Endothelial cell of umbilical vein (primary cell): ENCODE results near the gene OSBPL10.

Experiments
- CTCF ChIP-seq, 2 donors: IDR thresholded peaks; 1 replicate in 1 of 2; 2 replicates in 1 of 2; pipeline ENCODE4 v1.5.1; 2011; ENCODE audit warnings: low read length in 2 of 2, mild to moderate bottlenecking in 2 of 2, moderate library complexity in 2 of 2, control low read depth in 1 of 2, inconsistent platforms in 1 of 2, low read depth in 1 of 2; ENCODE audit not compliant: insufficient read depth in 1 of 2; ENCODE audit errors: extremely low read depth in 1 of 2
- EZH2 ChIP-seq: IDR thresholded peaks from 2 replicates; pipeline ENCODE4 v1.6.1; 2012; ENCODE audit warnings: borderline replicate concordance, low read depth, mild to moderate bottlenecking, moderate library complexity, low read length, inconsistent platforms; ENCODE audit not compliant: severe bottlenecking
- MYC ChIP-seq: IDR thresholded peaks from one replicate; pipeline ENCODE4 v1.6.1; 2011; ENCODE audit warnings: mild to moderate bottlenecking, low read depth, low read length
- POLR2A ChIP-seq: IDR thresholded peaks from 2 replicates; pipeline ENCODE4 v1.6.1; 2012; ENCODE audit warnings: low read depth, mild to moderate bottlenecking, control low read depth, low read length
- POLR2AphosphoS5 ChIP-seq: IDR thresholded peaks from 2 replicates; pipeline ENCODE4 v1.6.1; 2012; ENCODE audit warnings: low read depth, mild to moderate bottlenecking, control low read depth, low read length, moderate library complexity; ENCODE audit not compliant: insufficient read depth

GRCh38 chr3:31732548-31732947 is 248.5 kb downstream of the OSBPL10 start:
- TF ChIP-seq POLR2A = no peak
- no peak for TF ChIP-seq CTCF (IDR thresholded peaks at IDR 0.05; ENCODE audit: extremely low read depth in 1 of 2, insufficient read depth in 1 of 2, low read depth in 1 of 2, low read length in 2 of 2)
- TF ChIP-seq POLR2AphosphoS5 = no peak
- no peak for TF ChIP-seq EZH2
- no peak for TF ChIP-seq MYC
